PC-9 (cell line): ENCODE measurements around the gene CSPG5. TPM values are rescaled to one million over a fixed set of nuclear protein-coding genes. Genes with fewer than 3 reads are reported as not detected.

Experiments used
- BruUV-seq: library from RNA; stranded (reverse); fragments of 400-500 nt; replicated peaks from 2 replicates; lab custom pipeline; 2021; lab: Mats Ljungman, UMichigan
- CTCF ChIA-PET: fragments of 300-600 bp; sonication (Branson Sonifier 250); formaldehyde crosslinking; loops from one replicate; lab custom pipeline; 2022; ENCODE audit warnings: antibody characterized with exemption; lab: Charles Lee
- POLR2A ChIA-PET: fragments of 300-600 bp; sonication (Branson Sonifier 250); formaldehyde crosslinking; loops from one replicate; lab custom pipeline; 2022; ENCODE audit warnings: antibody characterized with exemption; ENCODE audit not compliant: unreplicated experiment; lab: Charles Lee
- DNase-seq, 2 experiments: peaks; one replicate each; pipeline versions ENCODE4 v3.0.0 to v3.0.0-alpha.2; 2015 to 2022; ENCODE audit warnings: mixed read lengths in 1 of 2
- H2AFZ ChIP-seq: fragments of 200-600 bp; sonication (generic); 2 replicates; pipeline ENCODE4 v1.8.1; 2017; ENCODE audit warnings: antibody characterized with exemption
- H3F3A ChIP-seq: fragments of 200-600 bp; sonication (generic); 2 replicates; pipeline ENCODE4 v1.8.1; 2017; ENCODE audit warnings: antibody characterized with exemption, mild to moderate bottlenecking, low read depth; ENCODE audit not compliant: insufficient read depth
- H3K27ac ChIP-seq: fragments of 200-600 bp; sonication (generic); 2 replicates; pipeline ENCODE4 v1.6.1; 2016; ENCODE audit warnings: mixed run types
- H3K27me3 ChIP-seq: fragments of 200-600 bp; sonication (generic); 2 replicates; pipeline ENCODE4 v1.6.1; 2016; ENCODE audit warnings: low read depth, mixed run types; ENCODE audit not compliant: insufficient read depth
- H3K36me3 ChIP-seq: fragments of 200-600 bp; sonication (generic); 2 replicates; pipeline ENCODE4 v1.6.1; 2016; ENCODE audit warnings: low read depth, mixed run types
- H3K4me1 ChIP-seq: fragments of 200-600 bp; sonication (generic); replicated peaks from 2 replicates; pipeline ENCODE4 v1.6.1; 2016; ENCODE audit warnings: mixed run types; ENCODE audit not compliant: insufficient read depth
- H3K4me2 ChIP-seq: fragments of 200-600 bp; sonication (generic); 2 replicates; pipeline ENCODE4 v1.6.1; 2017; ENCODE audit warnings: mixed run types
- H3K4me3 ChIP-seq: fragments of 200-600 bp; sonication (generic); 2 replicates; pipeline ENCODE4 v1.6.1; 2016; ENCODE audit warnings: mixed run types
- H3K79me2 ChIP-seq: fragments of 200-600 bp; sonication (generic); 2 replicates; pipeline ENCODE4 v1.6.1; 2017; ENCODE audit warnings: low read depth, mixed run types
- H3K9me2 ChIP-seq: fragments of 200-600 bp; sonication (generic); 2 replicates; pipeline ENCODE4 v1.8.1; 2017; ENCODE audit warnings: mild to moderate bottlenecking; ENCODE audit not compliant: insufficient read depth
- H3K9me3 ChIP-seq: fragments of 200-600 bp; sonication (generic); 2 replicates; pipeline ENCODE4 v1.8.1; 2016; ENCODE audit warnings: low read depth; ENCODE audit not compliant: insufficient read depth
- H4K20me1 ChIP-seq: fragments of 200-600 bp; sonication (generic); 2 replicates; pipeline ENCODE4 v1.8.1; 2017; ENCODE audit not compliant: insufficient read depth
- CTCF ChIP-seq: fragments of 200-600 bp; sonication (generic); conservative IDR thresholded peaks from 2 replicates; pipeline ENCODE4 v1.6.1; 2017; ENCODE audit warnings: mixed run types, antibody characterized with exemption, mild to moderate bottlenecking, moderate library complexity
- EZH2 ChIP-seq: fragments of 200-600 bp; sonication (generic); IDR thresholded peaks from 2 replicates; pipeline ENCODE4 v1.8.0; 2017; ENCODE audit warnings: antibody characterized with exemption, low read depth
- intact Hi-C: fragments of 100-400 bp; cut with micrococcal nuclease; formaldehyde crosslinking; loops from one replicate; pipeline ENCODE4 v1.10.0; 2022; ENCODE audit not compliant: unreplicated experiment
- total RNA-seq: library from RNA; stranded (reverse); gene quantifications from 2 replicates; pipeline ENCODE4 v1.2.3, GENCODE V29; 2021

CSPG5 gene
- total RNA-seq, 1 experiment from 2014 or later = 1.8 TPM

- peaks cover 2% of the 10 kb centered on the region; the same call in 1 of the 2 replicates for H3K79me2 ChIP-seq
- POLR2A ChIA-PET = no interaction called here
- no TSS peak for BruUV-seq
Observed at GRCh38 chr3:47517937-47518336, 60.7 kb downstream of the CSPG5 start.

GRCh38 chr3:47515864-47516319, 62.8 kb downstream of the CSPG5 start:
- H3K27me3 ChIP-seq = no peaks in the 10 kb centered on the region
- CTCF ChIA-PET = no interaction called here
- peaks cover 5% of the 10 kb centered on the region; the same call in 1 of the 2 replicates for H3K4me1 ChIP-seq
- H3K27ac ChIP-seq = no peak overlapping the region
- H3K4me3 ChIP-seq = no peak overlapping the region
- H4K20me1 ChIP-seq = no peaks in the 10 kb centered on the region
- H3K79me2 ChIP-seq = peaks cover 21% of the 10 kb centered on the region
- no peaks in the 10 kb centered on the region for H3K36me3 ChIP-seq
- no peak overlapping the region for H3K4me2 ChIP-seq
- H3F3A ChIP-seq = peaks cover 9% of the 10 kb centered on the region
- no peak for TF ChIP-seq CTCF
- TF ChIP-seq EZH2 = no peak
- intact Hi-C loops = loop anchor here (10.0 kb wide), 2 partner anchors 571 to 821 kb away; partner anchors contain the start of gene ALS2CL
- H3K9me3 ChIP-seq = no peaks in the 10 kb centered on the region
- no peaks in the 10 kb centered on the region for H3K9me2 ChIP-seq
- BruUV-seq = no TSS peak
- POLR2A ChIA-PET = no interaction called here
- H2AFZ ChIP-seq = no peak overlapping the region
- no peak for DNase-seq

More at GRCh38 chr3:47517937-47518336, 60.7 kb downstream of the CSPG5 start:
- H3K27ac ChIP-seq = no peak overlapping the region
- H3K9me3 ChIP-seq = no peaks in the 10 kb centered on the region
- H3K4me1 ChIP-seq = no peaks in the 10 kb centered on the region
- no peak overlapping the region for H2AFZ ChIP-seq
- TF ChIP-seq EZH2 (no peak), CTCF (no peak)
- H3K9me2 ChIP-seq = no peaks in the 10 kb centered on the region
- H3F3A ChIP-seq = peaks cover 8% of the 10 kb centered on the region
- no peak overlapping the region for H3K4me2 ChIP-seq
- no peaks in the 10 kb centered on the region for H3K27me3 ChIP-seq
- H3K4me3 ChIP-seq = no peak overlapping the region
- no peaks in the 10 kb centered on the region for H3K36me3 ChIP-seq
- intact Hi-C loops = loop anchor here (10.0 kb wide), 2 partner anchors 573 to 823 kb away; partner anchors contain the start of gene ALS2CL
- H4K20me1 ChIP-seq = no peaks in the 10 kb centered on the region
- CTCF ChIA-PET = interaction anchor here (0.6 kb wide), 1 partner anchor 231 kb away, joined by 4 read pairs; no protein-coding TSS in a partner anchor
- DNase-seq = no peak

GRCh38 chr3:47515100-47515499, 63.6 kb downstream of the CSPG5 start:
- Histone ChIP-seq H3K4me1 (peaks cover 5% of the 10 kb centered on the region; the same call in 1 of the 2 replicates), H3K27me3 (no peaks in the 10 kb centered on the region), H3K4me2 (no peak overlapping the region), H3K79me2 (peaks cover 21% of the 10 kb centered on the region), H3K9me2 (no peaks in the 10 kb centered on the region), H3K36me3 (no peaks in the 10 kb centered on the region), H3K27ac (no peak overlapping the region), H3F3A (peaks cover 9% of the 10 kb centered on the region), H4K20me1 (no peaks in the 10 kb centered on the region), H2AFZ (no peak overlapping the region), H3K9me3 (no peaks in the 10 kb centered on the region), H3K4me3 (no peak overlapping the region)
- POLR2A ChIA-PET = interaction anchor here (0.7 kb wide), 1 partner anchor 249 kb away, joined by 4 read pairs; no protein-coding TSS in a partner anchor
- no peak for DNase-seq
- BruUV-seq = no TSS peak
- TF ChIP-seq EZH2 (no peak), CTCF (no peak)
- intact Hi-C loops = loop anchor here (10.0 kb wide), 2 partner anchors 570 to 820 kb away; partner anchors contain the start of gene ALS2CL
- CTCF ChIA-PET = no interaction called here
